ENCODE measurements around the gene SMIM38.
"Not testable (repeated sequence)": the region's sequence is repeated elsewhere in the genome, so short reads cannot be mapped to it uniquely, and the experiment has no call there.

The SMIM38 gene

DNA sequence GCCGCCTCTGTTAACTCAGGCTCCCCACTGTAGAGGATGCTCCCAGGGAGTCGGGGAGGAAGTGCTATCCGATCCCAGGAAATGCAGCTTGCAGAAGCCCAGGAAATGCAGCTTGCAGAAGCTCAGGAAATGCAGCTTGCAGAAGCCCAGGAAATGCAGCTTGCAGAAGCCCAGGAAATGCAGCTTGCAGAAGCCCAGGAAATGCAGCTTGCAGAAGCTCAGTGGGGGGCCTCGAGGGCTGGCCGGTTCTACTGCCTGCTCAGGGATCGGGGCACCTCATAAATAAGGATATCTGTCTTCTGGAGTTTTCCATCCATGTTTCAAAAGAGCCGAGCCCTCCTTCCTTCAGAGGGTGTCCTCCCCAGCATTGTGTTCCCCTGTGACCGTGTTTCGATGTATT, 25.1 kb upstream of the SMIM38 start:
- Mint-ChIP-seq H3K4me3 (no peak overlapping the region), H3K9me3 (peaks cover 12% of the 10 kb centered on the region), H3K27ac (no peak overlapping the region), H3K36me3 (peaks cover 22% of the 10 kb centered on the region), H3K27me3 (no peaks in the 10 kb centered on the region), H3K4me1 (peaks cover 15% of the 10 kb centered on the region)
- no peak for ATAC-seq

DNA sequence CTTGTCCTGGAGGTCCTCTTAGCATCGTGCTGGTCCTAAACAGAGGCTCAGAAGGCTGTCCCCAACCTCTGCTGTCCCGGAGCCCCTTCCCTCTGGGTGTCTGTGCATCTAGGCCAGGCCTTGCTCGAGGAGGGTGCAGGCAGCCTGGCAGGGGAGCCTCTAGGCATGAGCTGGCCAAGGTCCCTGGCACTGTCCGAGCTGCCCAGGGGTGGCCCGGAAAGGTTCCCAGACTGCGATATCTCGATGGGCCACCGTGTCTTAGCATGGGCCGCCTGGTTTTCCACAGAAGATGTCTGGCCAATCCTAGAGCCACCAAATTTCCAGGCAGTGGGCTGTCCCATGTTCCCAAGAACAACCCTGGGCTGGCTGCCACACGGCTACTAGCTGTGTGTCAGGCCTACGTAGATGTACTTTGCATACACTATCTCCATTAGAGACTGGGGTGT, 24.6 kb upstream of the SMIM38 start:
- Mint-ChIP-seq H3K36me3 (peaks cover 26% of the 10 kb centered on the region), H3K27ac (no peak overlapping the region), H3K4me1 (peaks cover 20% of the 10 kb centered on the region), H3K27me3 (no peaks in the 10 kb centered on the region), H3K4me3 (no peak overlapping the region), H3K9me3 (peaks cover 15% of the 10 kb centered on the region)
- no peak for ATAC-seq

DNA sequence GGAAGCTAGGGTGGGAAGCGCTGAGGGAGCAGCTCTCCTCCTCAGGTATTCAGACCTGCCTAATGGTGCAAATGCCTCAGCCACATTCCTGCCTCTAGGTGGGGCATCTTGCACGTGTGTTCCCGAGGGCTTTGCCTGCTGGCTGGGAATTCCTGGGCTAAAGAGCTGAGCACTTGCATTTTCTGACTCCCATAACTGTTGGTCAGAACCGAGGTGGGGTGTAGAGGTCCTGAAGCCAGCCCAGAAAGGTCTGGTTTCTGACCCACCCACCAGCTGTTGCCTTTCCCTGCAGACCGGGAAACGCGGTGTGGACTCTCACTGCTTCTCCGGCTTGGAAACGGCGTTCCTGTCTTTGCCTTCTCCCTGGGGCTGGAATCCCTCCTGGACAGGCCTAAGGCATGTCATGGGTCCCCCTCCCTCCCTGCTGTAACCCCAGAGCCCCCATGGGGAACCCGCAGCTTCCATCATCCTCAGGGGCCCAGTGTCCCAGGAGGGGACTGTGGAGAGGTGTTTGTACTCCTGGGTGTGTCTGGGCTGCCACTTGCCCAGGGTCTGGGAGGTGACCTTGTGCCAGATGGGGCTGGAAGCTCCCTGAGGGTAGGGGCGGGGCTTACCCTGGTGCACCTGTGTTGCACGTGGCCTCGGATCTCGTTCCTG, 24.0 kb upstream of the SMIM38 start:
- peaks cover 24% of the 10 kb centered on the region for H3K4me1 Mint-ChIP-seq
- peaks cover 29% of the 10 kb centered on the region for H3K36me3 Mint-ChIP-seq
- no peak for ATAC-seq
- peaks cover 18% of the 10 kb centered on the region for H3K9me3 Mint-ChIP-seq
- no peak overlapping the region for H3K27ac Mint-ChIP-seq
- H3K4me3 Mint-ChIP-seq = no peak overlapping the region
- no peaks in the 10 kb centered on the region for H3K27me3 Mint-ChIP-seq

DNA sequence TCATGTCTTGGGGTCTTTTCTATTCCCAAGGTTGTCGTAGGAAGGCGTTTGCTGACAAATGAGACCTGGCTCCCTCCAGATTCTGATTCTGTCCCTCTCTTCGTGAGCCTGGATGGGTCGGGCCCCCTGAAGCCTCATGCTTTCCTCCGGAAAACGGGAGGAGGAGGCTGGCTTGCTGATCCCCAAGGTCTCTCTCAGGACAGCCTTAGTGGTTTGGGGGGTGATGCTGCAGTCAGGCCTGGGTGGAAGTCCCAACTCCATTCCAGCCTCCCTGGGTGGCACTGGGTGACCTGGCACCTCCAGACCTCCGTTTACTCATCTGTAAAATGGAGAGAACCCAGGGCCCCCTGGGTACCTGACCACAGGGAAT, 23.4 kb upstream of the SMIM38 start:
- no peak for ATAC-seq
- no peaks in the 10 kb centered on the region for H3K27me3 Mint-ChIP-seq
- H3K27ac Mint-ChIP-seq = no peak overlapping the region
- H3K4me3 Mint-ChIP-seq = no peak overlapping the region
- peaks cover 24% of the 10 kb centered on the region for H3K4me1 Mint-ChIP-seq
- peaks cover 29% of the 10 kb centered on the region for H3K36me3 Mint-ChIP-seq
- H3K9me3 Mint-ChIP-seq = peaks cover 18% of the 10 kb centered on the region

- no peak for ATAC-seq
- peak overlapping the region; percentile 53 for H3K27ac Mint-ChIP-seq
- H3K36me3 Mint-ChIP-seq = peaks cover 30% of the 10 kb centered on the region
- peaks cover 13% of the 10 kb centered on the region for H3K9me3 Mint-ChIP-seq
- peaks cover 24% of the 10 kb centered on the region for H3K4me1 Mint-ChIP-seq
- H3K4me3 Mint-ChIP-seq = no peak overlapping the region
- H3K27me3 Mint-ChIP-seq = no peaks in the 10 kb centered on the region
Observed at GRCh38 chr11:69133251-69133650, 22.5 kb upstream of the SMIM38 start.

DNA sequence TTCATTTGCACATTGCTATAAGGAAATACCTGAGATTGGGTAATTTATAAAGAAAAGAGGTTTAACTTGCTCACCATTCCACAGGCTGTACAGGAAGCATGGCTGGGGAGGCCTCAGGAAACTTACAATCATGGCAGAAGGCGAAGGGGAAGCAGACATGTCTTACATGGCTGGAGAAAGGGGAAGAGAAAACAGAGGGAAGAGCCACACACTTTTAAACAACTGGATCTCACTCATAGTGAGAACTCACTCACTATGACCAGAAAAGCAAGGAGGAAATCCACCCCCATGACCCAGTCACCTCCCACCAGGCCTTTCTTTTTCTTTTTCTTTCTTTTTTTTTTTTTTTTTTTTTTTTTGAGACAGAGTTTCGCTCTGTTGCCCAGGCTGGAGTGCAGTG, 21.6 kb upstream of the SMIM38 start:
- peak; percentile 90 for ATAC-seq
- peaks cover 35% of the 10 kb centered on the region for H3K36me3 Mint-ChIP-seq
- not testable (repeated sequence) for H3K27me3 Mint-ChIP-seq, H3K9me3 Mint-ChIP-seq, H3K4me3 Mint-ChIP-seq
- H3K27ac Mint-ChIP-seq = peak overlapping the region; percentile 53
- H3K4me1 Mint-ChIP-seq = peaks cover 24% of the 10 kb centered on the region

- peaks cover 9% of the 10 kb centered on the region for H3K9me3 Mint-ChIP-seq
- no peaks in the 10 kb centered on the region for H3K27me3 Mint-ChIP-seq
- no peak for ATAC-seq
Observed at GRCh38 chr11:69134957-69135356, 20.8 kb upstream of the SMIM38 start.

GRCh38 chr11:69135420-69136363, 20.0 kb upstream of the SMIM38 start:
- H3K9me3 Mint-ChIP-seq = peaks cover 9% of the 10 kb centered on the region
- peaks cover 33% of the 10 kb centered on the region for H3K36me3 Mint-ChIP-seq
- no peak for ATAC-seq
- no peaks in the 10 kb centered on the region for H3K27me3 Mint-ChIP-seq
- H3K4me3 Mint-ChIP-seq = no peak overlapping the region
- peak overlapping the region; percentile 17 for H3K27ac Mint-ChIP-seq
- peaks cover 24% of the 10 kb centered on the region for H3K4me1 Mint-ChIP-seq

More at GRCh38 chr11:69134957-69135356, 20.8 kb upstream of the SMIM38 start:
- Mint-ChIP-seq H3K27ac (peak overlapping the region; percentile 53), H3K4me3 (no peak overlapping the region), H3K36me3 (peaks cover 33% of the 10 kb centered on the region), H3K4me1 (peaks cover 24% of the 10 kb centered on the region)

DNA sequence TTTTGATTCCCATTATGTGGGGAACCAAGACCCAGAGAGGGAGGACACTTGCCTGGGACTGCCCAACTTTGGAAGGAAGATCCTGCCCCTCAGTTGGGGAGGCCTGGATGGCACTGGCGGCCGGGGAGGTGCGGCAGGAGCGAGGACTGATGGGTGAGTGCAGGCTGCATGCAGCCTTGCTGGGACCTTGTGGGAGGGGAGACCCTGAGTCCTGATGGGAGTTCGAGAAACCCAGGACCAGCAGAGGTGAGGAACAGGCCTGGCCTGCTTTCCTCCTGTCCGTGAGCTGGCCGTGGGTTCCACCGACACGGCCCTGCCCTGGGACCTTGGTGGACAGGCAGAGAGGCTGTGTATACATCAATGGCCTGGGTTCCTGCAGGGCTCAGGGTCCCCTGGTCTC, 19.3 kb upstream of the SMIM38 start:
- Mint-ChIP-seq H3K4me1 (peaks cover 24% of the 10 kb centered on the region), H3K9me3 (peaks cover 9% of the 10 kb centered on the region), H3K27me3 (no peaks in the 10 kb centered on the region), H3K4me3 (no peak overlapping the region), H3K36me3 (peaks cover 33% of the 10 kb centered on the region), H3K27ac (no peak overlapping the region)
- no peak for ATAC-seq

DNA sequence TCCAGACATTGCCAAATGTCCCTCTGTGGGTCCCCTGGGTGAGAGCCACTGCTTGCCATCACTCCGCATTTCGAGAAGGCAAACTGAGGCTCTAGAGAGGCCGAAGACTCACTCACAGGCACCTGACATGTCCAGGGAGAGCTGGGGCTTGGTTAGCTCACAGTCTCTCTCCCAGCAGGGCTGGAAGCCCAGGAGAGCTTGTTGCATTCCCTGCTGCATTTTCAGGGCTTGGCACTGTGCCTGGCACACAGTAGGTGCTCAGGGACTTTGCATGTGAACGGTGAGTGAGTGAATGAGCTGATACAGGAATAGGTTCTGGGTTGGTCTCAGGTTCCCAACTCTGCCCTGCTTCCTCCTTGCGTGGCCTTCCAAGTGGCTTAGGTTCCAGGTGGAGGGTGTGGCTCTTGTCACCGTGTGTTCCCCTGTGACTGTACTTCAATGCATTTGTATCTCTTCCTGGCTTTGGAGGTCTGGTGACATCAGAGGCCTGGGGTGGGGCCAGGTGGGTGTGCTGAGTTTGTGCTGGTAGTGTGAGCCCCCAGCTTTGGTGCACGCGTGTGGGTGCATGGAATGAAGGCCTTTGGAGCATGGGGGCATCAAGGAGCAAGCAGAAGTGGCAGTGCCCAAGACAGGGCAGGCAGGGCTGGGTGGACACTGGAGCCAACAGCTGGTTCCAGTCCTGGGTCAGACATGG, 18.4 kb upstream of the SMIM38 start:
- no peak for ATAC-seq
- Mint-ChIP-seq H3K4me3 (no peak overlapping the region), H3K4me1 (peaks cover 30% of the 10 kb centered on the region), H3K27ac (no peak overlapping the region), H3K9me3 (peaks cover 16% of the 10 kb centered on the region), H3K27me3 (no peaks in the 10 kb centered on the region), H3K36me3 (peaks cover 33% of the 10 kb centered on the region)

GRCh38 chr11:69138265-69138664, 17.5 kb upstream of the SMIM38 start:
- no peak overlapping the region for H3K27ac Mint-ChIP-seq
- peaks cover 30% of the 10 kb centered on the region for H3K4me1 Mint-ChIP-seq
- H3K4me3 Mint-ChIP-seq = no peak overlapping the region
- peaks cover 16% of the 10 kb centered on the region for H3K9me3 Mint-ChIP-seq
- no peak for ATAC-seq
- H3K36me3 Mint-ChIP-seq = peaks cover 33% of the 10 kb centered on the region
- H3K27me3 Mint-ChIP-seq = no peaks in the 10 kb centered on the region

- Mint-ChIP-seq H3K4me1 (peaks cover 30% of the 10 kb centered on the region), H3K36me3 (peaks cover 22% of the 10 kb centered on the region), H3K9me3 (peaks cover 13% of the 10 kb centered on the region)
- not testable (repeated sequence) for H3K4me3 Mint-ChIP-seq, H3K27ac Mint-ChIP-seq, H3K27me3 Mint-ChIP-seq, ATAC-seq
Observed at GRCh38 chr11:69140161-69140560, 15.6 kb upstream of the SMIM38 start.

GRCh38 chr11:69140635-69141034, 15.1 kb upstream of the SMIM38 start:
- H3K9me3 Mint-ChIP-seq = peaks cover 15% of the 10 kb centered on the region
- no peak overlapping the region for H3K27ac Mint-ChIP-seq
- H3K27me3 Mint-ChIP-seq = no peaks in the 10 kb centered on the region
- H3K4me3 Mint-ChIP-seq = no peak overlapping the region
- peaks cover 21% of the 10 kb centered on the region for H3K36me3 Mint-ChIP-seq
- no peak for ATAC-seq
- peaks cover 26% of the 10 kb centered on the region for H3K4me1 Mint-ChIP-seq

GRCh38 chr11:69141742-69142141, 14.0 kb upstream of the SMIM38 start:
- H3K9me3 Mint-ChIP-seq = peaks cover 18% of the 10 kb centered on the region
- no peak for ATAC-seq
- H3K27ac Mint-ChIP-seq = no peak overlapping the region
- no peaks in the 10 kb centered on the region for H3K27me3 Mint-ChIP-seq
- peaks cover 25% of the 10 kb centered on the region for H3K36me3 Mint-ChIP-seq
- peaks cover 17% of the 10 kb centered on the region for H3K4me1 Mint-ChIP-seq
- no peak overlapping the region for H3K4me3 Mint-ChIP-seq

DNA sequence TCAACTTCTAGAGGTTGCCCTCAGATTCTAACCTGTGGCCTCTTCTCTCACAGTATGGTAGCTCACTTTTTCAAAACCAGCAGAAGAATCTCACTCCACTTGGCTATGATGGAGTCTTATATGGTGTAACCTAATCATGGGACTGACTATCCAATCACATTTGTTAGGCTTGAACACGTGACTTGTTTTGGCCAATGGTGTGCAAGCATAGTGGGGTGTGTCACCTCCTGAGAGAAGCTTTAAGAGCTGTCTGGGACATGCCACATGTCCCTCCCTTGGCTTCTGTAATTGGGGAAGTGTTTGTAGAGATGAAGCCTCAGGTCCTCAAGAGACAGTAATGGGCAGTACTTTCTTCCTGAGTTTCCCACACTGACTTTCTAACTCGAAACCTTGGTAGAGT, 12.8 kb upstream of the SMIM38 start:
- H3K4me1 Mint-ChIP-seq = peaks cover 17% of the 10 kb centered on the region
- no peak for ATAC-seq
- peaks cover 27% of the 10 kb centered on the region for H3K36me3 Mint-ChIP-seq
- no peaks in the 10 kb centered on the region for H3K27me3 Mint-ChIP-seq
- peaks cover 19% of the 10 kb centered on the region for H3K9me3 Mint-ChIP-seq
- H3K4me3 Mint-ChIP-seq = no peak overlapping the region
- no peak overlapping the region for H3K27ac Mint-ChIP-seq

All from stimulated activated memory B cell treated with anti-CD40 and anti-IgM and Interleukin-4, amounts not matched to agents 10 μg/mL and 1 μg/mL and 100 μg/mL, for 72 hours (primary cell).